Vagina (tissue), 2 donors: ENCODE data around the gene AATK. TPM values are rescaled to one million over a fixed set of nuclear protein-coding genes. Genes with fewer than 3 reads are reported as not detected.

Source experiments
- DNase-seq, 2 donors: peaks; one replicate each; pipeline ENCODE4 v3.0.0-alpha.2; 2017; ENCODE audit errors: extremely low spot score in 2 of 2
- H3K27ac ChIP-seq: fragments of 200-600 bp; sonication (generic); one replicate; pipeline ENCODE4 v1.5.1; 2019
- H3K27me3 ChIP-seq: fragments of 200-600 bp; sonication (generic); one replicate; pipeline ENCODE4 v1.5.1; 2019
- H3K36me3 ChIP-seq, 2 donors: fragments of 200-600 bp; sonication (generic); one replicate each; pipeline ENCODE4 v1.5.1; 2017 to 2019
- H3K4me1 ChIP-seq: fragments of 200-600 bp; sonication (generic); one replicate; pipeline ENCODE4 v1.5.1; 2019
- H3K4me3 ChIP-seq, 2 donors: fragments of 200-600 bp; sonication (generic); 1 replicate in 1 of 2; 2 replicates in 1 of 2; pipeline ENCODE4 v1.5.1; 2016 to 2019
- H3K9me3 ChIP-seq: fragments of 200-600 bp; sonication (generic); one replicate; pipeline ENCODE4 v1.5.1; 2019
- POLR2A ChIP-seq, 2 donors: fragments of 450-650 bp; IDR thresholded peaks; one replicate each; pipeline ENCODE4 v1.6.1; 2017; ENCODE audit warnings: antibody characterized with exemption in 2 of 2, mild to moderate bottlenecking in 2 of 2, moderate library complexity in 2 of 2
- POLR2AphosphoS5 ChIP-seq, 2 donors: sonication (generic); formaldehyde crosslinking; IDR thresholded peaks; one replicate each; pipeline ENCODE4 v1.9.0; 2017; ENCODE audit warnings: antibody characterized with exemption in 2 of 2, mild to moderate bottlenecking in 2 of 2, low read depth in 1 of 2; ENCODE audit not compliant: insufficient read depth in 1 of 2
- intact Hi-C: fragments of 100-400 bp; cut with DNase I; formaldehyde crosslinking; loops from one replicate; pipeline ENCODE4 v1.15.1; 2023
- total RNA-seq: library from RNA; depleted of rRNA; stranded (reverse); fragments of >200 nt; gene quantifications from one replicate; pipeline ENCODE4 v1.2.3, GENCODE V29; 2016
- TF ChIP-seq, protein P1 (sequence below), 3 experiments: fragments of 450-650 bp in 2 of 3; fragments of 200-600 bp in 1 of 3; sonication (generic) in 1 of 3; IDR thresholded peaks; one replicate each; pipeline ENCODE4 v1.5.1; 2017 to 2019; ENCODE audit warnings: antibody characterized with exemption in 3 of 3, mild to moderate bottlenecking in 2 of 3, moderate library complexity in 2 of 3

Gene AATK
- total RNA-seq, 1 donor from 2014 or later, result 6.4 TPM

GRCh38 chr17:81115219-81115618 lies 50.8 kb downstream of the AATK start:
- TF ChIP-seq, protein P1, sequence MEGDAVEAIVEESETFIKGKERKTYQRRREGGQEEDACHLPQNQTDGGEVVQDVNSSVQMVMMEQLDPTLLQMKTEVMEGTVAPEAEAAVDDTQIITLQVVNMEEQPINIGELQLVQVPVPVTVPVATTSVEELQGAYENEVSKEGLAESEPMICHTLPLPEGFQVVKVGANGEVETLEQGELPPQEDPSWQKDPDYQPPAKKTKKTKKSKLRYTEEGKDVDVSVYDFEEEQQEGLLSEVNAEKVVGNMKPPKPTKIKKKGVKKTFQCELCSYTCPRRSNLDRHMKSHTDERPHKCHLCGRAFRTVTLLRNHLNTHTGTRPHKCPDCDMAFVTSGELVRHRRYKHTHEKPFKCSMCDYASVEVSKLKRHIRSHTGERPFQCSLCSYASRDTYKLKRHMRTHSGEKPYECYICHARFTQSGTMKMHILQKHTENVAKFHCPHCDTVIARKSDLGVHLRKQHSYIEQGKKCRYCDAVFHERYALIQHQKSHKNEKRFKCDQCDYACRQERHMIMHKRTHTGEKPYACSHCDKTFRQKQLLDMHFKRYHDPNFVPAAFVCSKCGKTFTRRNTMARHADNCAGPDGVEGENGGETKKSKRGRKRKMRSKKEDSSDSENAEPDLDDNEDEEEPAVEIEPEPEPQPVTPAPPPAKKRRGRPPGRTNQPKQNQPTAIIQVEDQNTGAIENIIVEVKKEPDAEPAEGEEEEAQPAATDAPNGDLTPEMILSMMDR (IDR thresholded peaks at IDR 0.05), result no peak
- no peak for TF ChIP-seq POLR2A (IDR thresholded peaks at IDR 0.05)
- TF ChIP-seq POLR2AphosphoS5 (IDR thresholded peaks at IDR 0.05; ENCODE audit: insufficient read depth in 1 of 2, low read depth in 1 of 2), result no peak
- Histone ChIP-seq H3K4me1 (peaks cover 15% of the 10 kb centered on the region), H3K9me3 (no peaks in the 10 kb centered on the region), H3K27ac (no peak overlapping the region), H3K36me3 (peaks cover 0 to 8% of the 10 kb centered on the region in 2 donors), H3K4me3 (no peak overlapping the region), H3K27me3 (no peaks in the 10 kb centered on the region)
- DNase-seq, result no peak
- intact Hi-C loops, result no loop called here

DNA sequence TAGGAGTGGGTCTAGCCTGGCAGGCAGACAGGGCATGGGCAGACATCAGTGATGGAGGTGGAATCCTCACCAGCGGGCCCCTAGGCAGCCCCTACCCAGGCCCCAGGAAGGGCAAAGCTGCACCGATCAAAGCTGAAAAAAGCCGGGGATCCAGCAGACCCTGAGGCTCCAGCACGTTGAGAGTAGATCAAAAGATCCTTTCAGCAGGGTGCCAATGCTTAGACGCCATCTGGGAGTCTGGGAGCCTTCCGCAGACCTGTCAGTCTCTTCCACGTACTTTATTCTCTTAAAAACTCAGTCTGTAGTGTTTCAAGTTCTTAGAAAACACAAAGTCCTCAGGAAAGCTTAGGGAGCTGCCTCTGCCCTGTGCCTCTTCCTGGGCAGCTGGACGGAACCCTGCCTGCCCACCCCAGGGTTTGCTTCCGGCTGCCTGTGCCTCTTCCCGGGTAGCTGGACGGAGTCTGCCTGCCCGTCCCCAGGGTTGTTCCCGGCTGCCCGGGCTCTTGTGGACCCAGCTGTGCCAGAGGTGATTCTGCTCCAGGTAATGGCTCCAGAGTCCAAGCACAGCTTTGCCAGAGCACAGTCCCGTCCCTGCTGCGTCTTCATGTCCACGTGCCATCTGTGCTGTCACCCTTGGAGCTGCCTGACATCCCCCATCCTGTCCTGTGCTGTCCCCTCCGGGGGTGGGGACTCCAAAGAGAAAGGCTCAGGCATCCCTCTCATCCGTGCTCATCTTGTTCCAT lies 51.5 kb downstream of the AATK start:
- TF ChIP-seq, protein P1 (IDR thresholded peaks at IDR 0.05), result no peak
- no peak for TF ChIP-seq POLR2AphosphoS5 (IDR thresholded peaks at IDR 0.05; ENCODE audit: insufficient read depth in 1 of 2, low read depth in 1 of 2)
- no peak for TF ChIP-seq POLR2A (IDR thresholded peaks at IDR 0.05)
- Histone ChIP-seq H3K36me3 (peaks cover 0 to 11% of the 10 kb centered on the region in 2 donors), H3K27ac (no peak overlapping the region), H3K4me3 (no peak overlapping the region), H3K27me3 (no peaks in the 10 kb centered on the region), H3K9me3 (no peaks in the 10 kb centered on the region), H3K4me1 (peaks cover 13% of the 10 kb centered on the region)
- intact Hi-C loops, result no loop called here
- DNase-seq, result no peak

DNA sequence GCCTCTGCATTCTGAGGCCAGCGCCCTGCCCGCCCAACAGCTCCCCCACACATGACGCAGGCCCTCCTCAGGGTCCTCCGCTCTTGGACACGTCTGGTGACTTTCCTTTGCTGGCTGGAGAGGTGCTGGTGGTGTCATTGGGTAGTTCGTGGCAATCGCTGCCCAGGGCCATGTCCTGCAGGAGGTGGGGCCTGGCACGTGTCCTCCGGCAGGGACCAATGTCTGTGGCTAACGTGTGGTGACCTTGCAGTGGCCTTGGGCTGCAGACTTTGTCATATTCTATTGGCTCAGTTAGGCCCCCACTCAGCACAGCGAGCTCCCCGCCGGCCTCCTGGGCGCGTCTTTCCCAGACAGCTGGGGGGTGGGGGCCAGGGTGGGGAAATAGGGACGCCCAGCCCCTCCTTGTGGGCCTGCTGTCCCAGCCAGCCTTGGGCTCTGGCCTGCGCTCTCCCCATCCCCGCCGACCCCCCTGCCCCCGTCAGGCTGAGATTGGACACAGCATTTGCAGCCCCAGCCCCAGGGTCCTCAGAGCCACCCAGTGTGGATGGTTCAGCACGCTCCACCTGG lies 52.8 kb downstream of the AATK start:
- no peak overlapping the region for H3K27ac ChIP-seq
- no peak overlapping the region for H3K4me3 ChIP-seq
- intact Hi-C loops, result no loop called here
- DNase-seq, result no peak
- peaks cover 0 to 12% of the 10 kb centered on the region in 2 donors for H3K36me3 ChIP-seq
- no peaks in the 10 kb centered on the region for H3K27me3 ChIP-seq
- no peaks in the 10 kb centered on the region for H3K9me3 ChIP-seq
- TF ChIP-seq POLR2A (IDR thresholded peaks at IDR 0.05), result no peak
- no peak for TF ChIP-seq POLR2AphosphoS5 (IDR thresholded peaks at IDR 0.05; ENCODE audit: insufficient read depth in 1 of 2, low read depth in 1 of 2)
- TF ChIP-seq, protein P1 (IDR thresholded peaks at IDR 0.05), result no peak
- H3K4me1 ChIP-seq, result no peaks in the 10 kb centered on the region

- Histone ChIP-seq H3K27me3 (no peaks in the 10 kb centered on the region), H3K27ac (no peak overlapping the region), H3K4me1 (no peaks in the 10 kb centered on the region), H3K9me3 (no peaks in the 10 kb centered on the region), H3K36me3 (peaks cover 0 to 12% of the 10 kb centered on the region in 2 donors), H3K4me3 (no peak overlapping the region)
- intact Hi-C loops, result no loop called here
- DNase-seq, result no peak
- TF ChIP-seq POLR2A (IDR thresholded peaks at IDR 0.05) (no peak), POLR2AphosphoS5 (IDR thresholded peaks at IDR 0.05; ENCODE audit: insufficient read depth in 1 of 2, low read depth in 1 of 2) (no peak)
- TF ChIP-seq, protein P1 (IDR thresholded peaks at IDR 0.05), result no peak
These were observed 53.6 kb downstream of the AATK start for GRCh38 chr17:81112450-81112849.

GRCh38 chr17:81111066-81111465 lies 55.0 kb downstream of the AATK start:
- H3K36me3 ChIP-seq, result peaks cover 0 to 20% of the 10 kb centered on the region in 2 donors
- TF ChIP-seq POLR2A (IDR thresholded peaks at IDR 0.05), result no peak
- TF ChIP-seq, protein P1 (IDR thresholded peaks at IDR 0.05), result no peak
- TF ChIP-seq POLR2AphosphoS5 (IDR thresholded peaks at IDR 0.05; ENCODE audit: insufficient read depth in 1 of 2, low read depth in 1 of 2), result no peak
- H3K4me1 ChIP-seq, result no peaks in the 10 kb centered on the region
- H3K4me3 ChIP-seq, result no peak overlapping the region
- intact Hi-C loops, result no loop called here
- no peak overlapping the region for H3K27ac ChIP-seq
- H3K27me3 ChIP-seq, result no peaks in the 10 kb centered on the region
- no peak for DNase-seq
- no peaks in the 10 kb centered on the region for H3K9me3 ChIP-seq
